ENCODE results near the gene RBM20.
A peak's percentile ranks its signal among the peaks of the same experiment; 100 is the strongest.

GRCh38 chr10:110820321-110820814, 176.2 kb downstream of the RBM20 start:
- TF ChIP-seq PATZ1 (CRISPR knock-in tag; IDR thresholded peaks at IDR 0.05; ENCODE audit: borderline replicate concordance), result no peak
- TF ChIP-seq BACH2 (CRISPR knock-in tag; IDR thresholded peaks at IDR 0.05; ENCODE audit: borderline replicate concordance), result no peak
- TF ChIP-seq ARNTL (CRISPR knock-in tag; IDR thresholded peaks at IDR 0.05; ENCODE audit: borderline replicate concordance, low read depth), result no peak
- peak; percentile 64 for TF ChIP-seq ZNF8 (CRISPR knock-in tag; IDR thresholded peaks at IDR 0.05)
- no peak for TF ChIP-seq RARB (CRISPR knock-in tag; IDR thresholded peaks at IDR 0.05)
- TF ChIP-seq, protein P1, sequence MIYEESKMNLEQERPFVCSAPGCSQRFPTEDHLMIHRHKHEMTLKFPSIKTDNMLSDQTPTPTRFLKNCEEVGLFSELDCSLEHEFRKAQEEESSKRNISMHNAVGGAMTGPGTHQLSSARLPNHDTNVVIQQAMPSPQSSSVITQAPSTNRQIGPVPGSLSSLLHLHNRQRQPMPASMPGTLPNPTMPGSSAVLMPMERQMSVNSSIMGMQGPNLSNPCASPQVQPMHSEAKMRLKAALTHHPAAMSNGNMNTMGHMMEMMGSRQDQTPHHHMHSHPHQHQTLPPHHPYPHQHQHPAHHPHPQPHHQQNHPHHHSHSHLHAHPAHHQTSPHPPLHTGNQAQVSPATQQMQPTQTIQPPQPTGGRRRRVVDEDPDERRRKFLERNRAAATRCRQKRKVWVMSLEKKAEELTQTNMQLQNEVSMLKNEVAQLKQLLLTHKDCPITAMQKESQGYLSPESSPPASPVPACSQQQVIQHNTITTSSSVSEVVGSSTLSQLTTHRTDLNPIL (CRISPR knock-in tag; IDR thresholded peaks at IDR 0.05; ENCODE audit: low read depth), result no peak
- TF ChIP-seq ZNF70 (CRISPR knock-in tag; IDR thresholded peaks at IDR 0.05), result no peak
- no peak for TF ChIP-seq ZNF565 (CRISPR knock-in tag; conservative IDR thresholded peaks at IDR 0.05; ENCODE audit: low read depth)
- peak; percentile 56 for TF ChIP-seq TCF4 (CRISPR knock-in tag; IDR thresholded peaks at IDR 0.05; ENCODE audit: borderline replicate concordance)
- no peak for TF ChIP-seq TSHZ2 (CRISPR knock-in tag; IDR thresholded peaks at IDR 0.05)
- TF ChIP-seq ISL1 (CRISPR knock-in tag; IDR thresholded peaks at IDR 0.05), result peak; percentile 58
- TF ChIP-seq TOX (CRISPR knock-in tag; IDR thresholded peaks at IDR 0.05; ENCODE audit: borderline replicate concordance), result no peak

Data from SK-N-SH treated with all-trans-retinoic acid at 6 μM for 48 hours (cell line).